ENCODE data around the gene C2orf81.

DNA sequence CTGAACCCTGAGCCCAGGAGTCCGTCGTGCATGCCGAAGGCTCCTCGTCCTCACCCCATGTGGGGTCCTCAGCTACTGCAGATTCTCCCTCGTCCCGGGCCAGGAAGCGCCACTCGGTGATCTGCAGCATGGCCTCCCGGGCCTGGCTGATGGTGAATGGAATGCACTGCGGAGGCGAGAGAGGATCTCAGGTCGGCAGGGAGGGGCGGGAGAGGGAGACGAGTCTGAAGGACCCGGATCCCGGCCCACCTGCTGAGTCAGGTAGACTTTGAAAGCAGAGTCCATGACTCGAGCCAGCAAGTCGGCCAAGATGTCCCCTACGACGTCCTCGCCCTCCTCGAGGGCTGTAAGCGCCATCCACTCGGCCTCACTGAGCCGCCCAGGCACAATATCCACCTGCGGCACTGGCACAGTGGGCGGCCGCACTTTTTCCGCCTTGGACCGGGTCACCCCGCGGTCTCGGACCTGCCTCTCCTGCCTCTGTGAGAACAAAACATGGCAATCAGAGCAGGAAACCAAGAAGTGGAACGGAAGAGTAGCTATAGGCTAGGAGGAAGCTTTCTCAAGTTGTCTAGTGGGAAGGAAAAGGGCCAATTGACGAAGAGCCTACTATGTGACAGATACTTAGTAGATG, 5.5 kb downstream of the C2orf81 start:
- TF ChIP-seq CTCF (IDR thresholded peaks at IDR 0.05; ENCODE audit: low read length) (no peak), EZH2 (IDR thresholded peaks at IDR 0.05; ENCODE audit: borderline replicate concordance, low read length) (no peak)
